IMR-90 (cell line): ENCODE results near the gene ACSS1. TPM values are rescaled to one million over a fixed set of nuclear protein-coding genes. Genes with fewer than 3 reads are reported as not detected.

Source experiments
- ATAC-seq: fragments of 200-7000 bp; cut with Tn5 transposase; 2 replicates; pipeline ENCODE4 v1.9.1; 2020; ENCODE audit warnings: low read depth, mild to moderate bottlenecking, moderate library complexity
- BruUV-seq: library from RNA; stranded (reverse); fragments of 400-500 nt; replicated peaks from 2 replicates; lab custom pipeline; 2021; lab: Mats Ljungman, UMichigan
- CTCF ChIA-PET: fragments of 300-600 bp; formaldehyde crosslinking; extraction: SDS; loops from one replicate; lab custom pipeline; 2021; ENCODE audit warnings: antibody characterized with exemption; lab: Yijun Ruan, JAX
- POLR2A ChIA-PET: fragments of 300-600 bp; sonication (Branson Sonifier 250); formaldehyde crosslinking; loops from one replicate; lab custom pipeline; 2022; ENCODE audit warnings: antibody characterized with exemption; ENCODE audit not compliant: unreplicated experiment; lab: Charles Lee
- DNase-seq: peaks from one replicate; pipeline ENCODE4 v3.0.0; 2013
- H2AFZ ChIP-seq: replicated peaks from 2 replicates; pipeline ENCODE3; 2013; ENCODE audit warnings: low read length, mild to moderate bottlenecking; ENCODE audit not compliant: poor library complexity
- H2AK5ac ChIP-seq: 2 replicates; pipeline ENCODE4 v1.6.1; 2013; ENCODE audit warnings: low read depth, low read length, inconsistent platforms
- H2AK9ac ChIP-seq: replicated peaks from 2 replicates; pipeline ENCODE3; 2013; ENCODE audit warnings: mild to moderate bottlenecking, low read depth, low read length, moderate library complexity; ENCODE audit not compliant: poor library complexity
- H2BK120ac ChIP-seq: 2 replicates; pipeline ENCODE4 v1.6.1; 2013; ENCODE audit warnings: low read depth, low read length, inconsistent platforms
- H2BK15ac ChIP-seq: 3 replicates; pipeline ENCODE4 v1.6.1; 2013; ENCODE audit warnings: low read depth, low read length, inconsistent platforms
- H2BK20ac ChIP-seq: 2 replicates; pipeline ENCODE4 v1.6.1; 2013; ENCODE audit warnings: low read depth, mild to moderate bottlenecking, inconsistent platforms, low read length, moderate library complexity
- H2BK5ac ChIP-seq: 2 replicates; pipeline ENCODE4 v1.6.1; 2013; ENCODE audit warnings: mild to moderate bottlenecking, low read depth, low read length, inconsistent platforms; ENCODE audit not compliant: poor library complexity, severe bottlenecking
- H3K14ac ChIP-seq: replicated peaks from 2 replicates; pipeline ENCODE4 v1.6.1; 2013; ENCODE audit warnings: low read depth, low read length, inconsistent platforms
- H3K18ac ChIP-seq: 2 replicates; pipeline ENCODE4 v1.6.1; 2013; ENCODE audit warnings: low read depth, low read length, control low read depth
- H3K23ac ChIP-seq: 2 replicates; pipeline ENCODE4 v1.6.1; 2013; ENCODE audit warnings: low read depth, low read length, inconsistent platforms
- H3K27ac ChIP-seq: 2 replicates; pipeline ENCODE4 v1.5.1; 2013; ENCODE audit warnings: mild to moderate bottlenecking, control low read depth, low read length; ENCODE audit not compliant: insufficient read depth
- H3K27me3 ChIP-seq: 2 replicates; pipeline ENCODE4 v1.6.1; 2013; ENCODE audit warnings: low read length; ENCODE audit not compliant: control insufficient read depth, insufficient read depth
- H3K36me3 ChIP-seq: 2 replicates; pipeline ENCODE4 v1.6.1; 2013; ENCODE audit warnings: low read length, mixed read lengths; ENCODE audit not compliant: control insufficient read depth, insufficient read depth
- H3K4ac ChIP-seq: 2 replicates; pipeline ENCODE4 v1.6.1; 2013; ENCODE audit warnings: low read depth, low read length, inconsistent platforms
- H3K4me1 ChIP-seq: 2 replicates; pipeline ENCODE4 v1.6.1; 2013; ENCODE audit warnings: low read length, mixed read lengths; ENCODE audit not compliant: control insufficient read depth, insufficient read depth
- H3K4me2 ChIP-seq: 2 replicates; pipeline ENCODE4 v1.6.1; 2013; ENCODE audit warnings: low read depth, mild to moderate bottlenecking, control low read depth, low read length, moderate library complexity
- H3K4me3 ChIP-seq: 2 replicates; pipeline ENCODE4 v1.5.1; 2013; ENCODE audit warnings: low read depth, mild to moderate bottlenecking, control low read depth, low read length, moderate library complexity; ENCODE audit not compliant: insufficient read depth
- H3K56ac ChIP-seq: 2 replicates; pipeline ENCODE4 v1.6.1; 2013; ENCODE audit warnings: low read length, inconsistent platforms; ENCODE audit not compliant: insufficient read depth; ENCODE audit errors: extremely low read depth
- H3K79me1 ChIP-seq, 2 experiments: 2 replicates each; pipeline ENCODE4 v1.6.1; 2013; ENCODE audit warnings: low read length in 2 of 2, inconsistent platforms in 1 of 2, low read depth in 1 of 2
- H3K9ac ChIP-seq: 2 replicates; pipeline ENCODE4 v1.6.1; 2013; ENCODE audit warnings: low read depth, low read length, control low read depth
- H3K9me1 ChIP-seq: 2 replicates; pipeline ENCODE4 v1.6.1; 2013; ENCODE audit warnings: low read length, inconsistent platforms; ENCODE audit not compliant: insufficient read depth
- H3K9me3 ChIP-seq: 2 replicates; pipeline ENCODE4 v1.6.1; 2013; ENCODE audit warnings: low read length; ENCODE audit not compliant: control insufficient read depth, insufficient read depth
- H4K20me1 ChIP-seq: 2 replicates; pipeline ENCODE4 v1.6.1; 2013; ENCODE audit warnings: low read length, inconsistent platforms; ENCODE audit not compliant: insufficient read depth
- H4K5ac ChIP-seq: 2 replicates; pipeline ENCODE4 v1.6.1; 2013; ENCODE audit warnings: mild to moderate bottlenecking, low read depth, low read length, control low read depth
- H4K8ac ChIP-seq, 2 experiments: 2 replicates each; pipeline ENCODE4 v1.6.1; 2013; ENCODE audit warnings: low read depth in 2 of 2, low read length in 2 of 2, control low read depth in 1 of 2, inconsistent platforms in 1 of 2
- H4K91ac ChIP-seq: 2 replicates; pipeline ENCODE4 v1.6.1; 2013; ENCODE audit warnings: low read depth, low read length, inconsistent platforms; ENCODE audit not compliant: insufficient read depth
- CHD1 ChIP-seq: IDR thresholded peaks from 2 replicates; pipeline ENCODE4 v1.6.1; 2012; ENCODE audit warnings: low read depth, low read length, improper control_type of control experiment
- ELK1 ChIP-seq: fragments of 150-350 bp; IDR thresholded peaks from 2 replicates; pipeline ENCODE4 v1.6.1; 2016; ENCODE audit warnings: low read depth, mild to moderate bottlenecking, low read length, moderate library complexity, borderline replicate concordance
- MAZ ChIP-seq: IDR thresholded peaks from 2 replicates; pipeline ENCODE4 v1.6.1; 2012; ENCODE audit warnings: low read depth, mild to moderate bottlenecking, low read length, improper control_type of control experiment, moderate library complexity, borderline replicate concordance
- MXI1 ChIP-seq: IDR thresholded peaks from 2 replicates; pipeline ENCODE4 v1.6.1; 2012; ENCODE audit warnings: low read depth, mild to moderate bottlenecking, low read length, moderate library complexity, borderline replicate concordance
- NFE2L2 ChIP-seq: fragments of 150-350 bp; IDR thresholded peaks from 2 replicates; pipeline ENCODE4 v1.6.1; 2016; ENCODE audit warnings: low read depth, mild to moderate bottlenecking, low read length
- POLR2A ChIP-seq: IDR thresholded peaks from 2 replicates; pipeline ENCODE4 v1.6.1; 2012; ENCODE audit warnings: mild to moderate bottlenecking, low read depth, low read length
- SMC3 ChIP-seq: fragments of 150-350 bp; IDR thresholded peaks from 2 replicates; pipeline ENCODE4 v1.6.1; 2016; ENCODE audit warnings: low read depth, mild to moderate bottlenecking, antibody characterized with exemption, low read length, moderate library complexity
- USF2 ChIP-seq: fragments of 150-350 bp; IDR thresholded peaks from 2 replicates; pipeline ENCODE4 v1.6.1; 2017; ENCODE audit warnings: mild to moderate bottlenecking, antibody characterized with exemption, low read length, low read depth
- WGBS, 2 experiments: methylation state at CpG; one replicate each; pipeline versions ENCODE4 v1.1.5 to v1.1.7; 2013; ENCODE audit warnings: missing lambda C conversion rate in 2 of 2; ENCODE audit not compliant: insufficient read length in 1 of 2; ENCODE audit errors: extremely low coverage in 2 of 2; 5-methylcytosine and 5-hydroxymethylcytosine counted together
- dilution Hi-C: fragments of 300-500 bp; cut with HindIII; formaldehyde crosslinking; loops from one replicate; pipeline ENCODE4 v1.14.3; 2018; ENCODE audit warnings: low sequenced_read_pairs; ENCODE audit not compliant: unreplicated experiment
- in situ Hi-C: fragments of 300-500 bp; cut with MboI; formaldehyde crosslinking; loops from 3 replicates; pipeline ENCODE4 v1.14.3; 2019; ENCODE audit warnings: low sequenced_read_pairs, inconsistent platforms, mixed read lengths
- intact Hi-C: fragments of 100-400 bp; cut with micrococcal nuclease; formaldehyde crosslinking; loops from 2 replicates; pipeline ENCODE4 v1.10.0; 2022
- polyA plus RNA-seq, 3 experiments: library from polyadenylated mRNA; depleted of rRNA; stranded (reverse); fragments of >200 nt; gene quantifications; 2 replicates each; pipeline ENCODE4 v1.2.3, GENCODE V29; 2012; ENCODE audit warnings: low replicate concordance in 1 of 3
- total RNA-seq: library from RNA; depleted of rRNA; stranded (reverse); fragments of >200 nt; gene quantifications from 2 replicates; pipeline ENCODE4 v1.2.3, GENCODE V29; 2012

The ACSS1 gene
- total and polyA plus RNA-seq, 2 of the 4 experiments (the other 2 are of a cell fraction) = 0.72 to 1.2 TPM

- Histone ChIP-seq H3K14ac (no peak overlapping the region), H3K9me3 (peaks cover 7% of the 10 kb centered on the region; the same call in 1 of the 2 replicates), H3K36me3 (peaks cover 21% of the 10 kb centered on the region), H3K56ac (no peak overlapping the region), H3K79me1 (peaks cover 12 to 18% of the 10 kb centered on the region in 2 experiments; a peak in 3 of 4 replicates), H2BK15ac (no peak overlapping the region), H3K23ac (no peak overlapping the region), H4K91ac (no peak overlapping the region), H3K27me3 (no peaks in the 10 kb centered on the region), H4K20me1 (no peaks in the 10 kb centered on the region; the same call in 1 of the 2 replicates), H2BK20ac (no peak overlapping the region), H4K8ac (no peak overlapping the region), H4K5ac (no peak overlapping the region), H3K4me1 (no peaks in the 10 kb centered on the region), H3K27ac (no peak overlapping the region), H2AK9ac (no peak overlapping the region), H2BK120ac (no peak overlapping the region), H2AK5ac (no peak overlapping the region), H2AFZ (no peak overlapping the region), H3K18ac (no peak overlapping the region), H3K4ac (no peak overlapping the region), H2BK5ac (no peak overlapping the region), H3K4me2 (no peak overlapping the region), H3K9me1 (no peaks in the 10 kb centered on the region), H3K9ac (no peak overlapping the region), H3K4me3 (no peak overlapping the region)
- intact Hi-C loops (no loop called here), dilution Hi-C loops (no loop called here), in situ Hi-C loops (loop anchor here (25.0 kb wide), 3 partner anchors 610 to 885 kb away; partner anchors contain the start of genes NINL and ZNF337)
- CTCF ChIA-PET = no interaction called here
- no TSS peak for BruUV-seq
- TF ChIP-seq MAZ (no peak), NFE2L2 (no peak), MXI1 (no peak), CHD1 (no peak), SMC3 (no peak), POLR2A (no peak), ELK1 (no peak), USF2 (no peak)
- WGBS, 2 experiments = no CpG with 5 or more reads among the region's 1 CpG
- no peak for ATAC-seq
- DNase-seq = no peak
- POLR2A ChIA-PET = no interaction called here
These were observed 80.6 kb downstream of the ACSS1 start for GRCh38 chr20:24977336-24977735.
